Measurements from ENCODE around the gene ZYX. TPM values are rescaled to one million over a fixed set of nuclear protein-coding genes. Genes with fewer than 3 reads are reported as not detected.

The ZYX gene, protein sequence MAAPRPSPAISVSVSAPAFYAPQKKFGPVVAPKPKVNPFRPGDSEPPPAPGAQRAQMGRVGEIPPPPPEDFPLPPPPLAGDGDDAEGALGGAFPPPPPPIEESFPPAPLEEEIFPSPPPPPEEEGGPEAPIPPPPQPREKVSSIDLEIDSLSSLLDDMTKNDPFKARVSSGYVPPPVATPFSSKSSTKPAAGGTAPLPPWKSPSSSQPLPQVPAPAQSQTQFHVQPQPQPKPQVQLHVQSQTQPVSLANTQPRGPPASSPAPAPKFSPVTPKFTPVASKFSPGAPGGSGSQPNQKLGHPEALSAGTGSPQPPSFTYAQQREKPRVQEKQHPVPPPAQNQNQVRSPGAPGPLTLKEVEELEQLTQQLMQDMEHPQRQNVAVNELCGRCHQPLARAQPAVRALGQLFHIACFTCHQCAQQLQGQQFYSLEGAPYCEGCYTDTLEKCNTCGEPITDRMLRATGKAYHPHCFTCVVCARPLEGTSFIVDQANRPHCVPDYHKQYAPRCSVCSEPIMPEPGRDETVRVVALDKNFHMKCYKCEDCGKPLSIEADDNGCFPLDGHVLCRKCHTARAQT
- 100 to 1,000 TPM; 111 to 389 (median 146) TPM for total RNA-seq

DNA sequence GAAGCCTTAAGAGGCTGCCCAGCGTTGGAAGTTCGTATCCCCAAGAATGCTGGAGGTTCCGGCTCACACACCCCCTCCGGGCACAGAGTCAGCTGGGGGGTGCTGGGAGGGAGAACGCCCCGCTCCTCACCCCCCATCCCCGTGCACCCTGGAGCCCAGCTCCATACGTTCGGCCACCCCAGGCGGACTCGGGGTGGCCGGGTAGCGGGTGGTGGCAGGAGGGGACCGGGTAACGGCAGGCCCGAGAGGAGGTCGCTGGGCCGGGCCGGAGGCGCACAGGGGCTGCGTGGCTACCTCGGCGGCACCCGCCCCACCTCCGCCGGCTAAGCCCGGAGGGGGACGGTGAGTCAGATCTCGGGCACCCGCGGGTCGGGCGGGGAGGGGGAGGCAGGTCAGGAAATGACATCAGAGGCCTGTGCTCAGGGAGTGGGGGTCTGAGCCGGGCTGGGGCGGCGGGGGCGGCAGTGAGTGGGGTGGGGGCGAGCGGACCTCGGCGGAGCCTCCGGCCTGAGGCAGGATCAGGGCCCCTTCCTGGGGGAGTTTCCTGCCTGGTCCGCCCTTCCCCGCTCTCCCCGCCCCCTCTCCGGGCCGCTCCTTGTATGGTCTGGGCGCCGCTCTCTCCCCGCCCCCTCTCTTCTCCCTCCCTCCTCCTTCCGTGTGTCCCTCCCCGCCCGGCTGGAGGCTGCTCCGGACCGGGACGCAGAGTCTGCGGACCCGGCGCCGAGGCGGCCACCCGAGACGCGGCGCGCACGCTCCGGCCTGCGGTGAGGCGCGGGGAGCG is at the start of gene ZYX:
Gene ZYX, plus strand, starts transcription at position 700 of the 781 bp plus-strand sequence. CDS start 227 bp downstream, outside the sequence.
- Histone ChIP-seq H3K27me3 (no peaks in the 10 kb centered on the region), H3K27ac (peak within 1 kb of the TSS; percentile 96 to 100 (median 99)), H3K4me3 (peak within 1 kb of the TSS; percentile 71 to 99), H3K36me3 (no peaks in the 10 kb centered on the region), H3K9me3 (no peaks in the 10 kb centered on the region), H3K4me1 (peaks cover 0 to 62% (median 38%) of the 10 kb centered on the region in 3 donors)
- no CpG with 5 or more reads among the region's 72 CpGs for WGBS, 2 donors (ENCODE audit: low coverage in 1 of 2)
- no peak for TF ChIP-seq EP300 (IDR thresholded peaks at IDR 0.05)
- TF ChIP-seq, protein P1, sequence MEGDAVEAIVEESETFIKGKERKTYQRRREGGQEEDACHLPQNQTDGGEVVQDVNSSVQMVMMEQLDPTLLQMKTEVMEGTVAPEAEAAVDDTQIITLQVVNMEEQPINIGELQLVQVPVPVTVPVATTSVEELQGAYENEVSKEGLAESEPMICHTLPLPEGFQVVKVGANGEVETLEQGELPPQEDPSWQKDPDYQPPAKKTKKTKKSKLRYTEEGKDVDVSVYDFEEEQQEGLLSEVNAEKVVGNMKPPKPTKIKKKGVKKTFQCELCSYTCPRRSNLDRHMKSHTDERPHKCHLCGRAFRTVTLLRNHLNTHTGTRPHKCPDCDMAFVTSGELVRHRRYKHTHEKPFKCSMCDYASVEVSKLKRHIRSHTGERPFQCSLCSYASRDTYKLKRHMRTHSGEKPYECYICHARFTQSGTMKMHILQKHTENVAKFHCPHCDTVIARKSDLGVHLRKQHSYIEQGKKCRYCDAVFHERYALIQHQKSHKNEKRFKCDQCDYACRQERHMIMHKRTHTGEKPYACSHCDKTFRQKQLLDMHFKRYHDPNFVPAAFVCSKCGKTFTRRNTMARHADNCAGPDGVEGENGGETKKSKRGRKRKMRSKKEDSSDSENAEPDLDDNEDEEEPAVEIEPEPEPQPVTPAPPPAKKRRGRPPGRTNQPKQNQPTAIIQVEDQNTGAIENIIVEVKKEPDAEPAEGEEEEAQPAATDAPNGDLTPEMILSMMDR (IDR thresholded peaks at IDR 0.05) = no peak
- TF ChIP-seq POLR2A (IDR thresholded peaks at IDR 0.05) = peak; percentile 83 to 89
- peak; percentile 97 for TF ChIP-seq POLR2AphosphoS5 (IDR thresholded peaks at IDR 0.05)
- peak; percentile 89 for ATAC-seq

- H3K9me3 ChIP-seq = no peaks in the 10 kb centered on the region
- no peak for TF ChIP-seq POLR2AphosphoS5 (IDR thresholded peaks at IDR 0.05)
- TF ChIP-seq EP300 (IDR thresholded peaks at IDR 0.05) = no peak
- TF ChIP-seq, protein P1 (IDR thresholded peaks at IDR 0.05) = no peak
- no peak for TF ChIP-seq POLR2A (IDR thresholded peaks at IDR 0.05)
These were observed 46.9 kb upstream of the ZYX start for GRCh38 chr7:143334244-143334643.

GRCh38 chr7:143337216-143337615 is 43.9 kb upstream of the ZYX start:
- H3K27ac ChIP-seq = no peak overlapping the region
- H3K27me3 ChIP-seq = peaks cover 27% of the 10 kb centered on the region
- H3K4me1 ChIP-seq = no peaks in the 10 kb centered on the region
- no peak for ATAC-seq
- H3K36me3 ChIP-seq = no peaks in the 10 kb centered on the region
- 86 to 88% methylated on average over 3 of the region's 3 CpGs for WGBS, 2 donors (ENCODE audit: low coverage in 1 of 2)
- H3K4me3 ChIP-seq = no peak overlapping the region
- no peak for TF ChIP-seq EP300 (IDR thresholded peaks at IDR 0.05)
- TF ChIP-seq POLR2A (IDR thresholded peaks at IDR 0.05) = no peak
- TF ChIP-seq, protein P1 (IDR thresholded peaks at IDR 0.05) = no peak
- TF ChIP-seq POLR2AphosphoS5 (IDR thresholded peaks at IDR 0.05) = no peak
- no peaks in the 10 kb centered on the region for H3K9me3 ChIP-seq

More at GRCh38 chr7:143334244-143334643, 46.9 kb upstream of the ZYX start:
- Histone ChIP-seq H3K4me3 (no peak overlapping the region), H3K27me3 (peaks cover 11% of the 10 kb centered on the region), H3K27ac (no peak overlapping the region), H3K36me3 (no peaks in the 10 kb centered on the region), H3K4me1 (no peaks in the 10 kb centered on the region)
- ATAC-seq = no peak
- WGBS, 2 donors (ENCODE audit: low coverage in 1 of 2) = 17 to 18% methylated on average over 1 of the region's 1 CpG

DNA sequence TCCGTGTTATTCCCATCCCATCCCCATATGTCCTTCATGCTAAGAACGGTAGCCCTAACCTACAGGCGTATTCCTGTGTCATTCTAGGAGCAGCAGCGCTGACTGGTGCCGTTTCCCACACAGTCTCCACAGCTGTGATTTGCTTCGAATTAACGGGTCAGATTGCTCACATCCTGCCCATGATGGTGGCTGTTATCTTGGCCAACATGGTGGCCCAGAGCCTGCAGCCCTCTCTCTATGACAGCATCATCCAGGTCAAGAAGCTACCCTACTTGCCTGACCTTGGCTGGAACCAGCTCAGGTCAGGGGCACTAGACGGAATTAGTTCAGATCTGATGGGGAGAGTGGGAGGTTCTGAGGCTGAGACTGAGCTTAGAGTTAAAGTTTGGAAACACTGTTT is 39.3 kb upstream of the ZYX start:
- H3K36me3 ChIP-seq = no peaks in the 10 kb centered on the region
- WGBS, 2 donors (ENCODE audit: low coverage in 1 of 2) = 87 to 95% methylated on average over 6 to 8 of the region's 8 CpGs
- TF ChIP-seq EP300 (IDR thresholded peaks at IDR 0.05) (no peak), POLR2A (IDR thresholded peaks at IDR 0.05) (no peak), POLR2AphosphoS5 (IDR thresholded peaks at IDR 0.05) (no peak)
- TF ChIP-seq, protein P1 (IDR thresholded peaks at IDR 0.05) = no peak
- H3K9me3 ChIP-seq = no peaks in the 10 kb centered on the region
- H3K27me3 ChIP-seq = peaks cover 66% of the 10 kb centered on the region
- no peak overlapping the region for H3K27ac ChIP-seq
- no peak overlapping the region for H3K4me3 ChIP-seq
- no peak for ATAC-seq
- peaks cover 0 to 5% (median 3%) of the 10 kb centered on the region in 3 donors for H3K4me1 ChIP-seq

All from gastroesophageal sphincter (tissue), 4 donors.